Neuron (in vitro differentiated cells): ENCODE data around the gene COL26A1.

Experiments used
- H2AFZ ChIP-seq: one replicate; pipeline ENCODE4 v1.6.1; 2013; ENCODE audit warnings: low read depth, mild to moderate bottlenecking, inconsistent platforms, low read length, moderate library complexity
- H3K27me3 ChIP-seq: one replicate; pipeline ENCODE4 v1.6.1; 2013; ENCODE audit warnings: low read length; ENCODE audit not compliant: insufficient read depth
- H3K36me3 ChIP-seq: one replicate; pipeline ENCODE4 v1.6.1; 2013; ENCODE audit warnings: low read length; ENCODE audit not compliant: insufficient read depth
- H3K4me1 ChIP-seq: one replicate; pipeline ENCODE4 v1.6.1; 2013; ENCODE audit warnings: low read length; ENCODE audit not compliant: insufficient read depth
- H3K4me3 ChIP-seq: 2 replicates; pipeline ENCODE4 v1.5.1; 2013; ENCODE audit warnings: mild to moderate bottlenecking, low read length, moderate library complexity
- H3K9me3 ChIP-seq: one replicate; pipeline ENCODE4 v1.6.1; 2013; ENCODE audit warnings: low read length

COL26A1 gene

GRCh38 chr7:101533103-101533465, 170.4 kb downstream of the COL26A1 start:
- Histone ChIP-seq H3K9me3 (no peaks in the 10 kb centered on the region), H3K36me3 (no peaks in the 10 kb centered on the region), H3K27me3 (no peaks in the 10 kb centered on the region), H2AFZ (no peak overlapping the region), H3K4me1 (peaks cover 11% of the 10 kb centered on the region), H3K4me3 (no peak overlapping the region)

DNA sequence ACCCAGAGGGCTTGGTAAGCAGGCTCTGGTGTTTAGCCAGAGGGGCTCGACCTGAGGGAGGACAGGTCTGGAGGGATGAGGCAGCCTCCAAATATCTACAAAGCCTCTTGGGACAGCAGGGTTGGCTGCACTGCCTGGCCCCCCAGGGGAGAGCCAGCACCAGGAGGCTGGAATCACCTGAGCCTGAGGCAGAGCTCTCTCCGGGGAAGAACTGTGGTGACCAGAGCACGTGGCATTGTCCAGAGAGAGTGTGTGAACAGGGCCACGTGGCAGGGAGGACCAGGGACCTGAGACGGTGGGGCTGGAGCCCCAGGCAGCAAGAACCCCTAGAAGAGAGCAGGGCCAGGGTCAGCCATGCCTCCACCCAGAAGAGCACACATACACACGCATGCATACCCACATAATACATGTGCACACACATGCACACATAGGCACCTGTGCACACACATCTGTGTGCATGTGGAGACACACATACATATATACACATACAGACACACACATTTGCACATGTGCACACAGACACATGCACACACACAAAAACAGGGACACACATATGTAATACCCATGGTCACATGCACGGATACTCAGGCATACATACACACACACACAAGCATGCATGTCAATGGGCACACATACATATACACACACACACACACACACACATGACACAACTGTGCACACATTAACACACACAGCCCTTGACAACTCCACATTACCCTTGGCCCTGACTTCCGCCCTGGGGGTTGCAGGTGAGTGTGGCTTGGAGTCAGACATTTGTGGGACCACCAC, 171.5 kb downstream of the COL26A1 start:
- no peaks in the 10 kb centered on the region for H3K27me3 ChIP-seq
- H3K4me3 ChIP-seq: no peak overlapping the region
- H2AFZ ChIP-seq: no peak overlapping the region
- peaks cover 13% of the 10 kb centered on the region for H3K4me1 ChIP-seq
- H3K36me3 ChIP-seq: no peaks in the 10 kb centered on the region
- no peaks in the 10 kb centered on the region for H3K9me3 ChIP-seq

DNA sequence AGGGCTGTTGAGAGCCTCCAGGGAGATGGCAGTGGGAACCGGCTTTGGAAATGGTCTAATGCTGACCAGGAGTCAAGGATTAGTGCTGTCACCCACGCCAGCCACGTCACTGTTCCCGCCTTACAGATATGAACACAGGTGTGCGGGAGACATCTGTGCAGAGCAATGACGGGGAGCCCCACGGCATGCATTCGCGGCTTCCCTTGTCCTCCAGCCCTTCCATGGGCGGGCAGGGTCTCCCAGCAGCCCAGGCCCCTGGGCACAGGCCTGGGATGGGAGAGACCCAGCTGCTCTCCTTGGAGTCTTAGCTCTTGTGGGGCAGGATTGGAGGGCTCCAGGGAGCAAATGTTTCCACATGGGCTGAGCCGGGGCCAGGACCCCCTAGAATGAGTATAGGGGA, 172.2 kb downstream of the COL26A1 start:
- Histone ChIP-seq H2AFZ (no peak overlapping the region), H3K36me3 (no peaks in the 10 kb centered on the region), H3K4me3 (no peak overlapping the region), H3K4me1 (peaks cover 13% of the 10 kb centered on the region), H3K27me3 (no peaks in the 10 kb centered on the region), H3K9me3 (no peaks in the 10 kb centered on the region)

DNA sequence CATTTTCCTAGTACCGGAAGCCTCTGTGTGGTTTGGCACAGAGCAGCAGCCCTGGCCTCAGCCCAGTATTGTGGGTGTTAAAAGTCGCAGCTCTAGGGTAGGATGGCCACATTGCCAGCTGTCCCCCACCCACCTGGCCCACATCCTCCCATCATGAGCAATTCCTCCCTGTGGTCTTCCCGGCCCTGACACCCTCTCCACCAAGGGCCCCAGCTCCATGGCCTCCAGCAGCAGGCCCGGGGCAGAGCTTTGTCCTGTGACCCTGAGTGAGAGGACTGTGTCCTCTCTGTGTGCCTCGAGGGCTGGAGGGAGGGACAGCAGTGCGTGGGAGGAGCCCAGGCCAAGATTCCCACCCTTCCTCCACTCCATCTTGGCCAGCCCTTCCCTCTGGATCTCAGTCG, 172.7 kb downstream of the COL26A1 start:
- Histone ChIP-seq H3K4me1 (peaks cover 13% of the 10 kb centered on the region), H3K9me3 (no peaks in the 10 kb centered on the region), H3K27me3 (no peaks in the 10 kb centered on the region), H2AFZ (no peak overlapping the region), H3K4me3 (no peak overlapping the region), H3K36me3 (no peaks in the 10 kb centered on the region)

DNA sequence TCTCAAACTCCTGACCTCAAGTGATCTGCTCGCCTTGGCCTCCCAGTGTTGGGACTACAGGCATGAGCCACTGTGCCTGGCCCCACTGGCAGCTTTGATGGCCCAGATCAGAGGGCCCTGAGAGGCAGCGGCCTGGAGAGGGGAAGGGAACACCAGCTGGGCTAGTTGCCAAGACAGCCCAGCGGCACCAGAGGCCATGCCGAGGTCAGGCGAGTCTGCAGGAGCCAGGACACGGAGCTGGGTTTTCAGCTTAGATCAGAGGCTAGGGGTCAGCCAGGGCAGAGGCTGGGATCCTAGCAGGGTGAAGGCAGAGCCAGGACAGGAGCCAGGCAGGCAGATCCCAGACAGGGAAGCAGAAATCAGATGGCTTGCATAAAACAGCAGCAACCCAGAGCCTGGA, 173.6 kb downstream of the COL26A1 start:
- Histone ChIP-seq H3K9me3 (no peaks in the 10 kb centered on the region), H2AFZ (no peak overlapping the region), H3K4me3 (no peak overlapping the region), H3K36me3 (no peaks in the 10 kb centered on the region), H3K27me3 (no peaks in the 10 kb centered on the region), H3K4me1 (peaks cover 13% of the 10 kb centered on the region)

- Histone ChIP-seq H3K9me3 (no peaks in the 10 kb centered on the region), H3K27me3 (no peaks in the 10 kb centered on the region), H3K4me1 (peaks cover 10% of the 10 kb centered on the region), H2AFZ (no peak overlapping the region), H3K36me3 (no peaks in the 10 kb centered on the region), H3K4me3 (no peak overlapping the region)
Measured at GRCh38 chr7:101536668-101537067, 174.0 kb downstream of the COL26A1 start.

DNA sequence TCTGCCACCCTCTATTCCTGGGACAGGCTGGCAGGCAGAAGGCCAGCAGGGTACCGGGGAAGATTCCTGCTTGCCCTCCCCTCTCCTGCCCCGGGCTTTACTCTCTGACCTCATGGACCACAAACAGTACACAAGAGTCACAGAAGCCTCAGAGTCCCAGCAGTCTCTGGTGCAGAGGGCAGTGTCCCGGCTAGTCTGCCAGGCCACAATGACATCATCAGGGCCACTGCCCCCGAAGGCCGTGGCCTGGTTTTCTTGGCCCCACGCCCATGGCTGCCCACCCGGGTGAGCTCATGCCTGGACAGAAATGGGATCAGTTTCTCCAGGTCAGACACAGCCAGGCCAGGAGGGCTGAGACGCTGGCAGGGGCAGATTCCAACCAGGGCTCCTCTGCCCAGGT, 174.5 kb downstream of the COL26A1 start:
- no peaks in the 10 kb centered on the region for H3K9me3 ChIP-seq
- H3K4me3 ChIP-seq: no peak overlapping the region
- no peaks in the 10 kb centered on the region for H3K36me3 ChIP-seq
- H3K4me1 ChIP-seq: peaks cover 5% of the 10 kb centered on the region
- no peaks in the 10 kb centered on the region for H3K27me3 ChIP-seq
- H2AFZ ChIP-seq: no peak overlapping the region

DNA sequence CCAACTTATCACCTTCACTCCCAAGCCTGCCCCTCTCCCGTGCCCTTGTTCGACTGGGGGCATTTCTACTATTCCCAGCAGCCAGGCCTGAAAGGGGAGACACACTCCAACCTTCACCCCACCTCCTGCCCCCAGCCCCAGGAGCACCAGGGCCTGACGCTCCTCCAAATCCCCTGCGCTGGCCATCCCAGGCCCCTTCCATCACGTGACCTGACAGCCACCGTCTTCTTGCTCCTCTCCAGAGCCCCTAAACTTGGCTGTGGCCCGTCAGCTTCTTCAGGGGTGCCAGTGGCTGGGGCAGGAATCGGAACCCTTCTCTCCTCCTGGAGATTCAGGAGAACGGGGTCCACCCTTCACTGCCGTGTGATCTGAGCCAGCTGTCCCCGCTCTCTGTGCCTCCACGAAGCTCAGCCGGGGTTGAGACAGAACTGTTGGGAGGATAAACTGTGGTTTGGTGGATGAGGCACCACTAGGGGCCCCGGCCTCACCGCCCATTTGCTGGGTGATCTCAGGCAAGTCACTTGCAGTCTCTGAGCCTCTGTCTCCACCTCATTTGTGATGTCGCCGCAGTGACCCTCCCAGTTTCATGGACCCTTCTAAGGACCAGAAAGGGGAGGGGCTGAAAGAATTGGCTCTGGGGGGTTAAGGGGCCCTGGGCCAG, 175.4 kb downstream of the COL26A1 start:
- Histone ChIP-seq H3K27me3 (no peaks in the 10 kb centered on the region), H3K4me1 (peaks cover 3% of the 10 kb centered on the region), H3K4me3 (no peak overlapping the region), H3K9me3 (no peaks in the 10 kb centered on the region), H2AFZ (no peak overlapping the region), H3K36me3 (no peaks in the 10 kb centered on the region)

GRCh38 chr7:101538596-101539459, 176.2 kb downstream of the COL26A1 start:
- Histone ChIP-seq H3K27me3 (no peaks in the 10 kb centered on the region), H2AFZ (no peak overlapping the region), H3K9me3 (no peaks in the 10 kb centered on the region), H3K4me3 (no peak overlapping the region), H3K4me1 (peaks cover 3% of the 10 kb centered on the region), H3K36me3 (no peaks in the 10 kb centered on the region)

GRCh38 chr7:101539784-101540183, 177.1 kb downstream of the COL26A1 start:
- Histone ChIP-seq H2AFZ (no peak overlapping the region), H3K36me3 (no peaks in the 10 kb centered on the region), H3K4me3 (no peak overlapping the region), H3K4me1 (peaks cover 3% of the 10 kb centered on the region), H3K27me3 (no peaks in the 10 kb centered on the region), H3K9me3 (no peaks in the 10 kb centered on the region)

DNA sequence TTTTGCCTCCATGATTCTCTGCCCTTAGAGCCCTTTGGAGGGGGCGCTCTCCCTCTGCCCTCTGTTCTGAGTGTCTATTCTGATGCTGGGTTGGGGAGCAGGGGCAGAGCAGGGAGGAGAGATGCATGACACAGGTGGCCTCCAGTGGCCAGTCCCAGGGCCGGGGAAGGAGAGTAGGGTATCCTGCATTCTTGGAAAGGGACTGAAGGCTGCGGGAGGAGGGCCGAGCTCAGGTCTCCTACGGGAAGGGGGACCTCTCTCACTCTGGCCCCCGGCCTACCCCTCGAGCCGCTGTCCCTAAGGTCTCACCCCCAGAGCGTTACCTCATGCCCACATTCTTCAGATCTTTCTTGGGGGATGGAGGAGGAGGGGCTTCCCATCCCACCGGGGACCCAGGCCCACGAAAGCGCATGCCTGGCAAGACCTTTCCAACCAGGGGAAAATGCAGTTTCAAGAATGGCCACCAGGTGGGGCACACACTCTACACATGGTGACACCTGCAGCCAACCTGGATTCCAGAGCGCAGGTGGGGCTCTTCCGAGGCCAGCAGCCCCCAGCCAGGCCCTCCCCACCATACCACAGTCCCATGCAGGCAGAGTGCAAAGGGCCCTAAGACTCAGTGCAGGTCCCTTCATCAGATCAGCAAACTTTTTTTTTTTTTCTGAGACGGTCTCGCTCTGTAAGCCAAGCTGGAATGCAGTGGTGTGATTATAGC, 180.0 kb downstream of the COL26A1 start:
- H3K27me3 ChIP-seq: no peaks in the 10 kb centered on the region
- peaks cover 3% of the 10 kb centered on the region for H3K4me1 ChIP-seq
- no peaks in the 10 kb centered on the region for H3K36me3 ChIP-seq
- H3K9me3 ChIP-seq: no peaks in the 10 kb centered on the region
- no peak overlapping the region for H3K4me3 ChIP-seq
- H2AFZ ChIP-seq: no peak overlapping the region

DNA sequence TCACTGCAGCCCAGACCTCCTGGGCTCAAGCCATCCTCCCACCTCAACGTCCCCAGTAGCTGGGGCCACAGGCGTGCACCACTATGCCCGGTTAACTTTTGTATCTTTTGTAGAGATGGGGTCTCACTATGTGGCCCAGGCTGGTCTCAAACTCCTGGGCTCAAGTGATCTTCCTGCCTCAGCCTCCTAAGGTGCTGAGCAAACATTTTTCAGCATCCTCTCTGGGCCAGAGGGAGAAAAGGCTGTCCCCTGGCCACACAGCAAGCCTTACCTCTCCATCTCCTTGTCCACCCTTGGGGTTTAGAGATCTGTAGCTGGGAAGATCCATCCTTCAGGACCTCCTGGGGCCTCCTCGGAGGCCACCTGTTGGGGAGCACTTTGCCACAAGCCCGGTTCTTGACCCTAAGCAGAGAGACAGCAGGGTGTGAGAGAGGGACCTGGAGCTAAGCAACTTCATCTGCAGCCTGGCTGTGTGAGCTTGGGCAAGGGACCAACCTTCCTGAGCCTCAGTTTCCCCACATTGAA, 180.6 kb downstream of the COL26A1 start:
- Histone ChIP-seq H3K9me3 (no peaks in the 10 kb centered on the region), H3K36me3 (no peaks in the 10 kb centered on the region), H3K4me1 (peaks cover 3% of the 10 kb centered on the region), H3K4me3 (no peak overlapping the region), H2AFZ (no peak overlapping the region), H3K27me3 (no peaks in the 10 kb centered on the region)
